Smooth muscle cell of the coronary artery (primary cell): ENCODE data around the gene FOXD4L1. TPM values are rescaled to one million over a fixed set of nuclear protein-coding genes. Genes with fewer than 3 reads are reported as not detected.

Source experiments
- total RNA-seq: library from RNA; depleted of rRNA; stranded (reverse); fragments of >200 nt; gene quantifications from 2 replicates; pipeline ENCODE4 v1.2.3, GENCODE V29; 2014; ENCODE audit warnings: low replicate concordance

FOXD4L1 gene
- under 0.01 and 0.12 TPM in 2 replicates for total RNA-seq

DNA sequence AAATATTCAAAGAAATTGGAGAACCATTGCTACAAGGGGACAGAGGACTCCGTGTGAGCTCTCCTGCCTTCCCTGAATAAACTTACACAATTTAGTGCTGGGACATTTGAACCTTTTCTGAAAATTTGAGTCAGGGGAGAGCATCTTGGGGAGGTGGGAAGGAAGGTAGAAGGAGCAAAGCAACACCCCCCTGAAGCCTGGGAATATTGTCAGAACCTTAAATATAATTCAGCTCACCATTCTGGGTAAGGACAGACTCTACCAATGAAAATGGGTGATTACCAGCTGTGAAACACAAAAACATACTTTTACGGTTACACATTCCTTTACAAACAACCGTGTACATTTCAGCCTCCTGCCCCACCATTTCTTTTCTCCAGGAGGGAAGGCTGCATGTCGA lies at the start of gene FOXD4L1:
TSS of gene FOXD4L1 (plus strand) at position 301 of the 400 bp plus-strand sequence. CDS start 592 bp downstream, outside the sequence.

Other genes starting within 250 kb of the FOXD4L1 start
- 0.35 TPM in 1 of 2 replicates, not detected in the other for gene PAX8, start 219.7 kb upstream of the FOXD4L1 start, total RNA-seq
- gene ZNG1B, start 61.0 kb upstream of the FOXD4L1 start, total RNA-seq, result 55.9 and 144 TPM in 2 replicates
- 6.5 and 22.8 TPM in 2 replicates for gene RABL2A, start 128.6 kb downstream of the FOXD4L1 start, total RNA-seq